ENCODE data around the gene KCNB1.

- TF ChIP-seq CTCF (IDR thresholded peaks at IDR 0.05; ENCODE audit: low read depth, low read length) (no peak), POLR2A (IDR thresholded peaks at IDR 0.05; ENCODE audit: extremely low read depth, insufficient read length) (no peak)
Observed at GRCh38 chr20:49480236-49480635, 2.2 kb downstream of the KCNB1 start.

All from NB4 (cell line).